HepG2 (cell line): Measurements from ENCODE around the gene PRPF4. TPM values are rescaled to one million over a fixed set of nuclear protein-coding genes. Genes with fewer than 3 reads are reported as not detected.

Source experiments
- CEBPB ChIP-seq: IDR thresholded peaks from 2 replicates; pipeline ENCODE4 v1.6.1; 2011; ENCODE audit warnings: low read depth, low read length, improper control_type of control experiment, borderline replicate concordance
- DRAP1 ChIP-seq: IDR thresholded peaks from 2 replicates; pipeline ENCODE4 v1.6.1; 2016; ENCODE audit warnings: missing genetic modification reagents, missing compliant biosample characterization
- FLYWCH1 ChIP-seq: sonication (generic); formaldehyde crosslinking; IDR thresholded peaks from 2 replicates; pipeline ENCODE4 v1.8.1; 2023; ENCODE audit warnings: mild to moderate bottlenecking, missing genetic modification reagents
- HNF4A ChIP-seq: sonication (generic); formaldehyde crosslinking; IDR thresholded peaks from 2 replicates; pipeline ENCODE4 v1.4.0; 2020; ENCODE audit warnings: missing genetic modification reagents
- KDM6A ChIP-seq: IDR thresholded peaks from 2 replicates; pipeline ENCODE4 v1.6.1; 2016; ENCODE audit warnings: low read depth
- MED8 ChIP-seq: sonication (generic); formaldehyde crosslinking; IDR thresholded peaks from 2 replicates; pipeline ENCODE4 v1.8.1; 2023; ENCODE audit warnings: mild to moderate bottlenecking, missing genetic modification reagents; ENCODE audit not compliant: insufficient replicate concordance
- MXI1 ChIP-seq: IDR thresholded peaks from 3 replicates; pipeline ENCODE4 v1.6.1; 2012; ENCODE audit warnings: low read depth, low read length, inconsistent platforms, borderline replicate concordance
- NCOA1 ChIP-seq: sonication (generic); formaldehyde crosslinking; IDR thresholded peaks from 2 replicates; pipeline ENCODE4 v1.9.0; 2021; ENCODE audit warnings: missing genetic modification reagents
- RAD51 ChIP-seq: fragments of 450-650 bp; IDR thresholded peaks from 2 replicates; pipeline ENCODE4 v1.6.1; 2016; ENCODE audit warnings: borderline replicate concordance
- RXRB ChIP-seq: IDR thresholded peaks from 2 replicates; pipeline ENCODE4 v1.6.1; 2016; ENCODE audit warnings: borderline replicate concordance, missing genetic modification reagents, missing compliant biosample characterization
- SOX13 ChIP-seq, 3 experiments: fragments of 450-650 bp in 1 of 3; sonication (generic) in 1 of 3; formaldehyde crosslinking in 1 of 3; IDR thresholded peaks in 2 of 3; conservative IDR thresholded peaks in 1 of 3; 2 replicates each; pipeline versions ENCODE4 v1.5.0 to v1.6.1; 2016 to 2020; ENCODE audit warnings: antibody characterized with exemption in 1 of 3, mild to moderate bottlenecking in 1 of 3, missing compliant biosample characterization in 1 of 3, missing genetic modification reagents in 1 of 3, moderate library complexity in 1 of 3
- SUZ12 ChIP-seq: fragments of 150-350 bp; IDR thresholded peaks from 2 replicates; pipeline ENCODE4 v1.6.1; 2014; ENCODE audit warnings: low read depth, low read length
- TBP ChIP-seq: sonication (generic); formaldehyde crosslinking; IDR thresholded peaks from 2 replicates; pipeline ENCODE4 v1.5.0; 2020; ENCODE audit warnings: missing genetic modification reagents
- TFDP2 ChIP-seq: sonication (generic); formaldehyde crosslinking; IDR thresholded peaks from 2 replicates; pipeline ENCODE4 v1.4.0; 2020; ENCODE audit warnings: missing genetic modification reagents
- TFE3 ChIP-seq: IDR thresholded peaks from 2 replicates; pipeline ENCODE4 v1.6.1; 2016
- ZC3H4 ChIP-seq: sonication (generic); formaldehyde crosslinking; IDR thresholded peaks from 2 replicates; pipeline ENCODE4 v1.4.0; 2020; ENCODE audit warnings: missing genetic modification reagents, borderline replicate concordance
- ZFX ChIP-seq: sonication (generic); formaldehyde crosslinking; IDR thresholded peaks from 2 replicates; pipeline ENCODE4 v1.4.0; 2020; ENCODE audit warnings: mild to moderate bottlenecking, low read depth, missing genetic modification reagents, moderate library complexity
- ZIK1 ChIP-seq: sonication (generic); formaldehyde crosslinking; IDR thresholded peaks from 2 replicates; pipeline ENCODE4 v1.5.0; 2020; ENCODE audit warnings: mild to moderate bottlenecking, low read depth, missing genetic modification reagents, borderline replicate concordance
- ZNF44 ChIP-seq: sonication (generic); formaldehyde crosslinking; IDR thresholded peaks from 2 replicates; pipeline ENCODE4 v1.5.1; 2020; ENCODE audit warnings: mild to moderate bottlenecking, missing genetic modification reagents
- ZNF546 ChIP-seq: sonication (generic); formaldehyde crosslinking; conservative IDR thresholded peaks from 2 replicates; pipeline ENCODE4 v1.8.1; 2023; ENCODE audit warnings: mild to moderate bottlenecking, missing genetic modification reagents
- ZNF609 ChIP-seq: sonication (generic); formaldehyde crosslinking; IDR thresholded peaks from 2 replicates; pipeline ENCODE4 v1.4.0; 2020; ENCODE audit warnings: mild to moderate bottlenecking, missing genetic modification reagents, borderline replicate concordance
- ZNF615 ChIP-seq: sonication (generic); formaldehyde crosslinking; IDR thresholded peaks from 2 replicates; pipeline ENCODE4 v1.5.0; 2020; ENCODE audit warnings: mild to moderate bottlenecking, missing genetic modification reagents, borderline replicate concordance
- ZSCAN9 ChIP-seq: IDR thresholded peaks from 2 replicates; pipeline ENCODE4 v1.6.1; 2016; ENCODE audit warnings: borderline replicate concordance
- polyA plus RNA-seq, 8 experiments: library from polyadenylated mRNA; depleted of rRNA in 3 of 8; stranded (reverse) in 7 of 8; unstranded in 1 of 8; fragments of >200 nt; fragmentation: Illumina TruSeq in 4 of 8; extraction: Trizol in 4 of 8; gene quantifications; 2 replicates each; pipeline versions ENCODE4 v1.2.1 to v1.2.3, GENCODE V29; 2011 to 2016; ENCODE audit warnings: low read depth in 4 of 8, missing spikeins in 1 of 8, mixed read lengths in 1 of 8; ENCODE audit not compliant: insufficient read depth in 1 of 8
- total RNA-seq, 5 experiments: library from RNA; depleted of rRNA; stranded (reverse); fragments of >200 nt; fragmentation: Illumina TruSeq; extraction: Trizol; gene quantifications; 2 replicates each; pipeline ENCODE4 v1.2.3, GENCODE V29; 2016; ENCODE audit warnings: low read depth in 1 of 5

Gene PRPF4
- total and polyA plus RNA-seq, 2 of the 13 experiments (the other 11 are each of a cell fraction or from before 2014, with no cell fraction given) = 10.3 to 49.0 TPM

- TF ChIP-seq ZC3H4 (CRISPR knock-in tag) = no peak
- peak; percentile 85 for TF ChIP-seq HNF4A (CRISPR knock-in tag)
- TF ChIP-seq TFDP2 = no peak
- no peak for TF ChIP-seq NCOA1 (CRISPR knock-in tag)
- peak; percentile 60; the same call in 1 of the 2 replicates for TF ChIP-seq DRAP1 (CRISPR knock-in tag)
- TF ChIP-seq ZNF615 (CRISPR knock-in tag) = peak; percentile 65; the same call in 1 of the 2 replicates
- TF ChIP-seq TBP (CRISPR knock-in tag) = no peak
- TF ChIP-seq RXRB (CRISPR knock-in tag) = peak; percentile 54; the same call in 1 of the 2 replicates
- TF ChIP-seq ZFX (CRISPR knock-in tag) = peak; percentile 45; the same call in 1 of the 2 replicates
- no peak for TF ChIP-seq ZNF546 (CRISPR knock-in tag)
- no peak; the same call in 1 of the 2 replicates for TF ChIP-seq ZSCAN9 (CRISPR knock-in tag)
- TF ChIP-seq RAD51 = 0 out of 2 replicates have a peak, but pooled peaks have one; percentile 12
- no peak for TF ChIP-seq CEBPB
- TF ChIP-seq MXI1 = peak; percentile 20; the same call in 1 of the 3 replicates
- peak; percentile 95 for TF ChIP-seq TFE3
- peak; percentile 71; the same call in 1 of the 2 replicates for TF ChIP-seq ZNF609 (CRISPR knock-in tag)
- peak; percentile 22 for TF ChIP-seq MED8 (CRISPR knock-in tag)
- no peak for TF ChIP-seq SUZ12
- TF ChIP-seq ZNF44 (CRISPR knock-in tag) = no peak
- TF ChIP-seq SOX13 (IDR thresholded peaks at IDR 0.05) = no peak; the same call in 1 of the 2 replicates
- TF ChIP-seq SOX13 (CRISPR knock-in tag; conservative IDR thresholded peaks at IDR 0.05 in 1 of 2, IDR thresholded peaks at IDR 0.05 in 1 of 2) = peak in 1 of 2 experiments; percentile 93; a peak in 2 of 4 replicates
- TF ChIP-seq KDM6A (CRISPR knock-in tag) = peak; percentile 43; the same call in 1 of the 2 replicates
- no peak for TF ChIP-seq ZIK1 (CRISPR knock-in tag)
- TF ChIP-seq FLYWCH1 = no peak
Measured at GRCh38 chr9:113228130-113228665, 47.3 kb upstream of the PRPF4 start (continued).
